Coronary artery (tissue), 2 donors: ENCODE data around the gene MB21D2.

Source experiments
- DNase-seq: peaks from one replicate; pipeline ENCODE4 v3.0.0-alpha.2; 2017; ENCODE audit warnings: low spot score
- H3K27ac ChIP-seq, 2 donors: fragments of 200-600 bp; sonication (generic); one replicate each; pipeline ENCODE4 v1.5.1; 2016 to 2019
- H3K4me3 ChIP-seq: fragments of 200-600 bp; sonication (generic); 2 replicates; pipeline ENCODE4 v1.5.1; 2016; ENCODE audit warnings: mild to moderate bottlenecking, moderate library complexity
- CTCF ChIP-seq: fragments of 200-600 bp; sonication (generic); IDR thresholded peaks from one replicate; pipeline ENCODE4 v1.5.1; 2019; ENCODE audit warnings: antibody characterized with exemption

The MB21D2 gene

GRCh38 chr3:192835818-192836815 lies 81.5 kb downstream of the MB21D2 start:
- TF ChIP-seq CTCF: no peak
- DNase-seq: no peak

GRCh38 chr3:192834428-192834827 lies 83.2 kb downstream of the MB21D2 start:
- no peak for DNase-seq
- Histone ChIP-seq H3K4me3 (no peak overlapping the region), H3K27ac (no peak overlapping the region)
- no peak for TF ChIP-seq CTCF

More at GRCh38 chr3:192835818-192836815, 81.5 kb downstream of the MB21D2 start:
- Histone ChIP-seq H3K4me3 (no peak overlapping the region), H3K27ac (peak overlapping the region in 1 of 2 donors; percentile 35)

GRCh38 chr3:192833177-192833890 lies 84.3 kb downstream of the MB21D2 start:
- H3K4me3 ChIP-seq: peak overlapping the region; percentile 17
- DNase-seq: no peak
- no peak for TF ChIP-seq CTCF
- H3K27ac ChIP-seq: peak overlapping the region; percentile 40 to 52

- TF ChIP-seq CTCF: no peak
Measured at GRCh38 chr3:192831801-192832347, 85.8 kb downstream of the MB21D2 start.

GRCh38 chr3:192831111-192831644 lies 86.5 kb downstream of the MB21D2 start:
- Histone ChIP-seq H3K4me3 (no peak overlapping the region), H3K27ac (peak overlapping the region; percentile 21 to 37)
- DNase-seq: no peak
- no peak for TF ChIP-seq CTCF

More at GRCh38 chr3:192831801-192832347, 85.8 kb downstream of the MB21D2 start:
- H3K27ac ChIP-seq: peak overlapping the region; percentile 21 to 37
- no peak overlapping the region for H3K4me3 ChIP-seq
- no peak for DNase-seq

GRCh38 chr3:192830291-192831110 lies 87.2 kb downstream of the MB21D2 start:
- peak overlapping the region; percentile 21 to 37 for H3K27ac ChIP-seq
- DNase-seq: no peak
- TF ChIP-seq CTCF: no peak
- no peak overlapping the region for H3K4me3 ChIP-seq
